ENCODE data around the gene URGCP.

GRCh38 chr7:43879477-43879876 is 26.9 kb downstream of the URGCP start:
- TF ChIP-seq SRF (IDR thresholded peaks at IDR 0.05; ENCODE audit: low read depth) (no peak), CTCF (IDR thresholded peaks at IDR 0.05 in 2 of 3, conservative IDR thresholded peaks at IDR 0.05 in 1 of 3; ENCODE audit: borderline replicate concordance in 1 of 3, insufficient read depth in 1 of 3, low read depth in 2 of 3, low read length in 2 of 3) (no peak), REST (IDR thresholded peaks at IDR 0.05; ENCODE audit: low read depth) (no peak), EZH2 (IDR thresholded peaks at IDR 0.05) (no peak), SIN3A (IDR thresholded peaks at IDR 0.05; ENCODE audit: low read depth) (no peak), CEBPB (IDR thresholded peaks at IDR 0.05; ENCODE audit: low read depth) (no peak), POLR2AphosphoS5 (IDR thresholded peaks at IDR 0.05; ENCODE audit: low read depth, low read length) (no peak), POLR2A (IDR thresholded peaks at IDR 0.05; ENCODE audit: borderline replicate concordance, extremely low read depth, insufficient read depth, insufficient read length) (no peak), EZH2phosphoT487 (IDR thresholded peaks at IDR 0.05; ENCODE audit: borderline replicate concordance) (no peak), YY1 (IDR thresholded peaks at IDR 0.05; ENCODE audit: extremely low read depth, insufficient replicate concordance, low read depth, low read length) (no peak), TCF7L2 (IDR thresholded peaks at IDR 0.05; ENCODE audit: borderline replicate concordance, extremely low read depth, insufficient read depth, insufficient read length) (no peak), MAX (IDR thresholded peaks at IDR 0.05) (no peak), ZFX (IDR thresholded peaks at IDR 0.05) (no peak), RAD21 (IDR thresholded peaks at IDR 0.05; ENCODE audit: low read depth) (no peak)

All from HCT116 (cell line).